Activated naive CD4-positive, alpha-beta T cell treated with anti-CD3 and anti-CD28 coated beads, Interleukin-2, amount 50 U/mL, for 72 hours (primary cell): Measurements from ENCODE around the gene NCAM2. TPM values are rescaled to one million over a fixed set of nuclear protein-coding genes. Genes with fewer than 3 reads are reported as not detected.
"Not testable (repeated sequence)": the region's sequence is repeated elsewhere in the genome, so short reads cannot be mapped to it uniquely, and the experiment has no call there.

Experiments
- ATAC-seq, 2 donors: fragments of 150-1000 bp; cut with Tn5 transposase; 2 replicates each; pipeline ENCODE4 v1.10.0; 2021; ENCODE audit warnings: mild to moderate bottlenecking in 2 of 2, moderate library complexity in 2 of 2
- DNase-seq, 2 donors: peaks; one replicate each; pipeline ENCODE4 v3.0.0; 2021 to 2022; ENCODE audit warnings: low spot score in 2 of 2
- H3K27ac Mint-ChIP-seq, 2 donors: one replicate each; pipeline ENCODE4 v1.8.0; 2022; ENCODE audit warnings: mild to moderate bottlenecking in 2 of 2, mixed read lengths in 2 of 2
- H3K36me3 Mint-ChIP-seq, 2 donors: one replicate each; pipeline ENCODE4 v1.8.0; 2022; ENCODE audit warnings: mixed read lengths in 2 of 2
- H3K9me3 Mint-ChIP-seq, 2 donors: one replicate each; pipeline ENCODE4 v1.8.0; 2022; ENCODE audit warnings: mixed read lengths in 2 of 2
- total RNA-seq, 2 donors: library from RNA; stranded (reverse); gene quantifications; one replicate each; pipeline ENCODE4 v1.2.3, GENCODE V29; 2022

Gene NCAM2
- total RNA-seq, 2 donors from 2014 or later = not detected

DNA sequence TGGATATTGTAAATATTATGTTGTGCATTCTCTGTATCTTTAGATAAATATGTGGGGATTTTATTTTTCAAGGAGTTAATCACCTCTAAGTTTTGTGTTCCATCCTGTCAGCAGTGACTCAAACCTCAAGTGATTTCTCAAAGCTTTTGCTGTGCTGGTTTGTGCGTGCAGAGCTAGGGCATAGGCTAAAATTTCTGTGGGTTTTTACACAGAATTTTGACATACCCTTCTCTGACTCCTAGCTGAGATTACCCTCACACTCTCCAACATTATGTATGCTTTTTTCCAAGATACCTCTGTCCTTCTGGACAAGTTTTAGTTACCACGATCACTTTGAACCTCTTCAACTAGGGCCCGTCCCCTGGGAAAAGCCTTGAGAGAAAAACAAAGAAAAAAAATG lies 384.9 kb downstream of the NCAM2 start:
- no peaks in the 10 kb centered on the region for H3K36me3 Mint-ChIP-seq
- DNase-seq (no peak), ATAC-seq (no peak)
- H3K9me3 Mint-ChIP-seq = peaks cover 17 to 25% of the 10 kb centered on the region in 2 donors
- no peak overlapping the region for H3K27ac Mint-ChIP-seq

DNA sequence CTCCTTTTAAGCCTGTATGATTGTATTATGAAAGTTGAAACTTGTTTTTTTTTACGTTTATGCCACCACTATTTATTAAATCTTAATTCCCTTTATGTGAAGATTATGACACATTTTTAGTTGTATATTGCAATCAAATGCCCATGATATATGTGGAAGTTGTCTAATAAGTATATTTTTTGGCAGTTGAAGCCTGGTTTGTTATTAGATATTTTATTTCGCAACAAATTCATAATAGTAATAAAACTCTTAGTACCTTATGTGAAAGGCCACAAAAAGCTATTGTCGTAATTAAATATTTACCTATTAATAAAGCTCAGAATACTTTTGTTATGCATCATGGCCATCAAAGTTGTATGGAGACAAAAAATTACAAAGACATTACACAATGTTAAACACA lies 386.8 kb downstream of the NCAM2 start:
- ATAC-seq (no peak), DNase-seq (no peak)
- H3K36me3 Mint-ChIP-seq = no peaks in the 10 kb centered on the region
- H3K9me3 Mint-ChIP-seq = peaks cover 20 to 29% of the 10 kb centered on the region in 2 donors
- no peak overlapping the region for H3K27ac Mint-ChIP-seq

DNA sequence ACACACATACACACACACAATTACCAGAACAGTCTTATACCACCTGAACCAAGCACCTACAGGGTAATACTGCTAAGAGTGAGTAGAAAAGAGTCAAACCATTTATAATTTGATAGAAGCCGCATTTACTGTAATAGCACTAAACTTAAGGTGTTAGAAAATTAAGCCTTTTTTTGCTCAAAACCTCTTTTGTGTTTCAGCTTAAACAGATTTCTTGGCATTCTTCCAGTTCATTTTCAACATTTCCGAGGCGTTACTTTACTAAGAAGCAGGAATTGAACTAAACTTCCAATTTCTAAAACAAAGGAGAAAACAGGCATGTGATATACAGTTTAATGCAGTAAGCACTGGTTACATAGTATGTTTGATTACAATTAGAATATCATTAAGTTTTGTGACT lies 387.2 kb downstream of the NCAM2 start:
- Mint-ChIP-seq H3K27ac (no peak overlapping the region), H3K9me3 (peaks cover 20 to 25% of the 10 kb centered on the region in 2 donors), H3K36me3 (no peaks in the 10 kb centered on the region)
- ATAC-seq (no peak), DNase-seq (no peak)

DNA sequence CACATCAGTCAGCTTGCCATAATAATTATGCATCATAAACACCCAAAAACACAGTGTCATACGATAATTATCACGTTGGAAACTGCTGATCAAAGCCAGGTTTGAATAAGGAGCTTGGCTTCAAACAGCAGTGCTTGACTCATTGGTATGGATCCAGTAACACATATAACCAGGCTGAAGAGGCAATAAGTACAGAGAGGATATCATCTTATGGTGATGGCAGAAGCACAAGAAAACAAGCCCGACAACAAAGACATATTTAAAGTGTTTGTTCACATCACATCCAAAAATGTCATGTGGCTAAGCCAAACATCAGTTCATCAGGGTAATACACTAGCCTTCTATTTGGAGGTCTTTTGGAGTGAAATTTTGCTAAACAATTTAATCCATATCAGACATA lies 389.7 kb downstream of the NCAM2 start:
- H3K27ac Mint-ChIP-seq = no peak overlapping the region
- peaks cover 12 to 15% of the 10 kb centered on the region in 2 donors for H3K9me3 Mint-ChIP-seq
- DNase-seq = no peak
- H3K36me3 Mint-ChIP-seq = no peaks in the 10 kb centered on the region
- no peak for ATAC-seq

DNA sequence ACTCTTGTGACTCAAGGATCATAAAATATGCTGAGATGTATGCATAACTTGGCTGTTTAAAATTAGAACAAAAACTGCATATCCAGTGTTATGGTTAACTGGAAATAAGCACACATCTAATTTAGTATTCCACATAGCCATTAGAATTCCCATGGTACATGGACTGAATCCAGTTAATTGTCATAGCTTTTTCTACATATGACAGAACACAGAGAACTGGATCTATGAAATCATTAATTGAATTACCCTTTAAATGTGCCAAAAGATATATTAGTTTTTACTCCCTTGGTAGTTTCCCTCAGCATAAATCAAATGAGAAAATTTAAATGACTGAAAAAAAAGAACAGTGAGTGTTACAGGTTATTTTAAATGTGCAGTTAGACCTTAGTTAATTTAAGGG lies 395.9 kb downstream of the NCAM2 start:
- Mint-ChIP-seq H3K27ac (no peak overlapping the region), H3K9me3 (peaks cover 10 to 19% of the 10 kb centered on the region in 2 donors), H3K36me3 (peaks cover 0 to 4% of the 10 kb centered on the region in 2 donors)
- ATAC-seq (no peak), DNase-seq (no peak)

DNA sequence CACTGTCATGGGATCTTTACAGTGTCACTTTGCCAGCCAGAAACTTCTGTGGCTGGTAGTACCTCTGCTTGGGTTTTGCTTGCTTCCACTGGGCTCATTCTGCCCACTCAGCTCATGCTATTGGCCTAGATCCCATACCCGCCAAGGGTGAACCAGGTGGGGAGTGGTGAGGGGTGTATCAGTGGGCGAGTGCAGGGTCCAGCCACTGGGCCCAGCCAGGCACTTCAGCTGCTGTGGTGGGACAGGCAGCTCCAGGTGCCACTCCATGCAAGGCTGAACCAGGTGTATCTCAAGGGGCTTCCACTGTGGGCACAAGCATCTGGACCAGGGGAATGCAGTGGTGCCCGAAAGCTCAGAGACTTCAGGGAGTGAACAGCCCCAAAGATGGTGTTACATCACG lies 398.2 kb downstream of the NCAM2 start:
- Mint-ChIP-seq H3K9me3 (peaks cover 5 to 21% of the 10 kb centered on the region in 2 donors), H3K27ac (no peak overlapping the region), H3K36me3 (peaks cover 0 to 4% of the 10 kb centered on the region in 2 donors)
- DNase-seq (no peak), ATAC-seq (no peak)

DNA sequence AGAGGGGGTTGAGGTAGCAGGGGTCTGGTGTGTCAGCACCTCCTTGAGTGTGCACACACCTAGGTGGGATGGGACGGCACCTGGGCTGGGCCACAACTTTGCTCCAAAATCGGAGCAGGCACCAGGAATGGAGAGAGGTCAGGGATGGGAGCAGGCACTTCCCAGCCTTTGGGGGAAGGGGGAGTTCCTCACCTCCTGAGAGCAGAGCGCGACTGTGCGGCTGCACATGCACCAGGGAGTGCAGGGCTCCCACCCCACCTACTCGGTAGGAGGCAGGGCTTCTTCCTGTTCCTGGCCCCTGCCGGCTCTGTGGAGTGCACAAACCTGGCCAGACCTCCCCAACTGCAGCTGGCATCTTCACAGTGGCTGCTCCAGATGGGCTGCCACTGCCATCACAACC lies 399.3 kb downstream of the NCAM2 start:
- ATAC-seq (no peak), DNase-seq (no peak)
- Mint-ChIP-seq H3K9me3 (peaks cover 7 to 27% of the 10 kb centered on the region in 2 donors), H3K27ac (no peak overlapping the region), H3K36me3 (peaks cover 0 to 4% of the 10 kb centered on the region in 2 donors)

DNA sequence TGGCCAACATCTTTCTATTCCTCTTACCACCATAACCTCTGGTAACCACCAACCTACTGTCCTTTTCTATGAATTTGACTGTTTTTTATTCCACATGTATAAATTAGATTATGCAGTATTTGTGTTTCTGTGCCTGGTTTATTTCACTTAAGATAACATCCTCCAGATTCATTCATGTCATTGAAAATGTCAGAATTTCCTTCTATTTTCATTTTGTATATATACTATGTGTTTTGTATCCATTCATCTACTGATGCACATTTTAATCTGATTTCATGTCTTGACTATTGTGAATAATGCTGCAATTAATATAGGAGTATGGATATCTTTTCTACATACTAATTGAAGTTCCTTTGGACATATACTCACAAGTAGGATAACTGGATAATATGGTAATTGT lies 403.2 kb downstream of the NCAM2 start:
- no peak for DNase-seq

DNA sequence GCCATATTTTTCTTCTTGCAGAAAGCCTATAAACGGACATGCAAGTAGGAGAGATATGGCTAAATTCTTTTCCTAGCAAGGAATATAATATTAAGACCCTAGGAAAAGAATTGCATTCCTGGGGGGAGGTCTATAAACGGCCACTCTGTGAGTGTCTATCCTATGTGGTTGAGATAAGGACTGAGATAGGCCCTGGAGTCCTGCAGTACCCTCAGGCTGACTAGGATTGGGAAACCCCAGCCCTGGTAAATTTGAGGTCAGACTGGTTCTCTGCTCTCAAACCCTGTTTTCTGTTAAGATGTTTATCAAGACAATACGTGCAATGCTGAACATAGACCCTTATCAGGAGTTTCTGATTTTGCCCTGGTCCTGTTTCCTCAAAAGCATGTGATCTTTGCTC lies 404.0 kb downstream of the NCAM2 start:
- not testable (repeated sequence) for DNase-seq, H3K27ac Mint-ChIP-seq, H3K36me3 Mint-ChIP-seq, ATAC-seq
- peaks cover 12 to 20% of the 10 kb centered on the region in 2 donors for H3K9me3 Mint-ChIP-seq

More for the DNA sequence above, 403.2 kb downstream of the NCAM2 start:
- ATAC-seq = no peak
- Mint-ChIP-seq H3K9me3 (peaks cover 12 to 23% of the 10 kb centered on the region in 2 donors), H3K36me3 (peaks cover 0 to 1% of the 10 kb centered on the region in 2 donors), H3K27ac (no peak overlapping the region)

DNA sequence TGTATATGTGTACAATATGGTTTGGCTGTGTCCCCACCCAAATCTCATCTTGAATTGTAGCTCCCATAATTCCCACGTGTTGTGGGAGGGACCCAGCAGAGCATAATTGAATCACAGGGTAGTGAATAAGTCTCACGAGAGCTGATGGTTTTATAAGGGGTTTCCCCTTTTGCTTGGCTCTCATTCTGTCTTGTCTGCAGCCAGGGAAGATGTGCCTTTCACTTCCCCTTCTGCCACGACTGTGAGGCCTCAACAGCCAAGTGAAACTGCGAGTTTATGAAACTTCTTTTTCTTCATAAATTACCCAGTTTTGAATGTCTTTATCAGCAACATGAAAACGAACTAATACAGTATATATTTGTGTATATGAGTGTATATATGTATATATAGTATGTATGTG lies 406.1 kb downstream of the NCAM2 start:
- H3K9me3 Mint-ChIP-seq = peaks cover 12 to 20% of the 10 kb centered on the region in 2 donors
- DNase-seq, H3K27ac Mint-ChIP-seq, ATAC-seq, H3K36me3 Mint-ChIP-seq: not testable (repeated sequence)

DNA sequence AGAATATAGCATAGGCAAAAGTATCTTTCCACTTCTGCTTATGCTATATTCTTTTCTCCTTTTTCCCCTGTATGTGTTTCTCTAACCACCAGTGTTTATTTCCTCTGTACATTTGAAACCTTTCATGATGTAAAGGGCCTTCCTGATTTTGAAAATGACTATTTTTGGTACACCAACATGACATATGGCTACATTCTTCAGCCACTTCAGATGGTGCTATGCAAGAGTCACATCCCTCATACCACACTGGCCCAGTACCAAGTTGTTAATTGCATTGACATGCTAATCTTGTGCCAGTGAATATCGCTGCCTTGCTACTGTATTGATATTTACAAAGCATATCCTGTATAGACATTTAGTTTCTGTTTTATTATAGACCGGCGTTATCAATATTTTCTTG lies 408.7 kb downstream of the NCAM2 start:
- DNase-seq = no peak
- no peak for ATAC-seq
- H3K9me3 Mint-ChIP-seq = peaks cover 12% of the 10 kb centered on the region in 2 donors
- no peaks in the 10 kb centered on the region for H3K36me3 Mint-ChIP-seq
- H3K27ac Mint-ChIP-seq = no peak overlapping the region

DNA sequence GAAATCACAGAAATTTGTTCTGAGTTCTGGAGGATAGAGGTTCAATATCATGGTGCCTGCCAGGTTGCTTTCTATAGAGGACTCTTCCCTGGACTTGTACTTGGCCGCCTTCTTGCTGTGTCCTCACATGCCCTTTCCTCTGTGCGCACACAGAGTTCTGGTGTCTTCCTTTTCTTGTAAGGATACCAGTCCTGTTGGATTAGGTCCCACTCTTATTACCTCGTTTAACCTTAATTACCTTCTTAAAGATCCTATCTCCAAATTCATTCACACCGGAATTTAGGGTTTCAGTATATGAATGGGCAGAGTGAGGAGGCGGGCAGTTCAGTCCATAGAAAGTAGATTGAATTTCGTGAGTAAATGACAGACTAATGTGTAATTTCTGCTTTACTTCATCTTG lies 413.9 kb downstream of the NCAM2 start:
- no peaks in the 10 kb centered on the region for H3K36me3 Mint-ChIP-seq
- H3K27ac Mint-ChIP-seq = no peak overlapping the region
- peaks cover 6 to 7% of the 10 kb centered on the region in 2 donors for H3K9me3 Mint-ChIP-seq
- DNase-seq (no peak), ATAC-seq (no peak)

DNA sequence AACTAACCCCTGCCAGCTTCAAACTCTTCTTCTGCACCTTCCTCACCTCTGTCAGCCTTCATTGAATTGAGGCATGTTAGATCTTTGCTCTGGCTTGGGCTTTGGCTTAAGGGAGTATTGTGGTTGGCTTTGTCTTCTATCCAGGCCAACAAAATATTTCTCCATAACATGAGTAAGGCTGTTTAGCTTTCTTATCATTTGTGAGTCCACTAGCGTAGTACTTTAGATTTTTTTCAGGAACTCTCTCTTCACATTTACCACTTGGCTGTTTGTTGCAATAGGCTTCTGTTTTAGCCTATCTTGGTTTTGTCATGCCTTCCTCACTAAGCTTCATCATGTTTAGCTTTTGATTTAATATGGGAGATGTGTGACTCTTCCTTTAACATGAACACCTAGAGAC lies 417.5 kb downstream of the NCAM2 start:
- no peaks in the 10 kb centered on the region for H3K36me3 Mint-ChIP-seq
- H3K9me3 Mint-ChIP-seq = peaks cover 6 to 7% of the 10 kb centered on the region in 2 donors
- DNase-seq (no peak), ATAC-seq (no peak)
- no peak overlapping the region for H3K27ac Mint-ChIP-seq

DNA sequence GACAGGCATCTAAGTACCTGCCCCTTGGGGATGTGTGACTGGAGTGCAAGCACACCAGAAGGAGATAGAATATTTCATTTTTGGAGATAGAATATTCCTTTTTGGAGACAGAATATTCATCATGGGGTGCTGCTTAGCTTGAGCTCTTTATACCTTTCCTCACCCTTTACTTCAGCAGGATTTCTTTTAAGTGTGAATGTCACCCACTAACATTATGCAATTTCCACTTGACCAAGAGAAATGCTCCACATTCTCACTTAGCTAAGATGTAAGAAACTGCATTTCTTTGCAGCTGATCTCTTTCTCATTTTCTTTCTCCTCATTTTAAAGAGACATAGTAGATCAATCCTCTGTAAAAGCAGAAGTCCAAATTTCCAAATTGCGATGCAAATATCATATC lies 436.7 kb downstream of the NCAM2 start:
- DNase-seq (no peak), ATAC-seq (no peak)
- no peaks in the 10 kb centered on the region for H3K36me3 Mint-ChIP-seq
- H3K9me3 Mint-ChIP-seq = peaks cover 11 to 21% of the 10 kb centered on the region in 2 donors
- no peak overlapping the region for H3K27ac Mint-ChIP-seq

DNA sequence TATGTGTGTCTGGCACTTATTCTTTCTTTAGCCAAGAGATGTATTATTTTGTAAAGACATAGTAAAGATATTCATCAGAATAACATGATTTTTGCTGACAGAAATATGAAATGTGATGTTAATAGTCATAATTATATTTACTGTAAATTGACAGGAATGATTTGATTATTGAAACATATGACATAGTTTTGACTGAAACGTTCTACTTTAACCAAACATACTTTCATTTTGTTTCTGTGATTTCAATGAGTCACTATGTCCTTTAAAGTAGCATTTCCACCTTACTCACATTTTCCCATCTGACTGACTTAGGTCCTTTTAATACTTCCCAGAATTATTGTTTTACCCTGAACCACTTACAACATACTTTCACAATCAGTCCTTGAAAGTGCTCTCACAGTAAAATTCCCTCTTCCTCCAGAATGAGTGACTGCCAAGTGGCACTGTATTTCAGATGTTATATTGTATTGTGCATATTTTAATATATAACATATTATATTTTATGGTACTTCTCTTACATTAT lies 437.9 kb downstream of the NCAM2 start:
- H3K36me3 Mint-ChIP-seq = no peaks in the 10 kb centered on the region
- peaks cover 11 to 18% of the 10 kb centered on the region in 2 donors for H3K9me3 Mint-ChIP-seq
- H3K27ac Mint-ChIP-seq = no peak overlapping the region
- ATAC-seq (peak in 1 of 2 donors; percentile 59), DNase-seq (no peak)

DNA sequence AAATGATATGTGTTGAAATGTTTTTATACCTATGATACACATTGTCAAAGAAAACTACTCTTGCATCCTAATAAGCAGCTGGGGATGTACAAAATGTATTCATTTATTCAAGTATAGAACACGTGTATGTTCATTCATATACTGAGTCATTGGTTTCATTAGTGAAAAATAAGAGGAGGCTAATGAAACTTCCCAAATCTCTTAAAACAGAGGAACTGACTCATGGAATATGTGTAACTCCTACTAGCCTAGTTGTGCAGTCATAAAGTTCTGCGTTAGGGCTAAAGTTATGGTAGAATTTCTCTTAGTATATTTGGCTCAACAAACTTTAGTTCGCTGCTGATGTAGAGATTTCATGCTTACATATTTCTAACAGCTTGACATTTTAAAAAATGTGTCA lies 441.6 kb downstream of the NCAM2 start:
- DNase-seq (no peak), ATAC-seq (no peak)
- H3K36me3 Mint-ChIP-seq = no peaks in the 10 kb centered on the region
- H3K27ac Mint-ChIP-seq = no peak overlapping the region
- peaks cover 22 to 23% of the 10 kb centered on the region in 2 donors for H3K9me3 Mint-ChIP-seq

DNA sequence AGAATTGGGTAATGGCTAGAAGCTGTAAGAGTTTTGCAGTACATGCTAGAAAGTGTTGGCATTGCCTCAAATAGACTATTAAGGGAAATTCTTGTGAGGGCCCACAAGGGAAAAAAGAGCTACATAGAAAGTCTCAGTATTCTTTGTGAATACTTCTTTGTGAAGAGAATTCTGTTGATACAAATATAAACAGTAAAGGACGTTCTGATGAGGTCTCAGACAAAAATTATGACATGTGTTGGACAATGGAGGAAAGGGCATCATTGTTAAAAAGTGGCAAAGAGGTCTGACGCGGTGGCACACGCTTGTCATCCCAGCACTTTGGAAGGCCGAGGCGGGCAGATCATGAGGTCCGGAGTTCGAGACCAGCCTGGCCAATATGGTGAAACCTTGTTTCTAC lies 458.9 kb downstream of the NCAM2 start:
- Mint-ChIP-seq H3K36me3 (no peaks in the 10 kb centered on the region), H3K27ac (no peak overlapping the region), H3K9me3 (peaks cover 0 to 5% of the 10 kb centered on the region in 2 donors)
- ATAC-seq (no peak), DNase-seq (no peak)

DNA sequence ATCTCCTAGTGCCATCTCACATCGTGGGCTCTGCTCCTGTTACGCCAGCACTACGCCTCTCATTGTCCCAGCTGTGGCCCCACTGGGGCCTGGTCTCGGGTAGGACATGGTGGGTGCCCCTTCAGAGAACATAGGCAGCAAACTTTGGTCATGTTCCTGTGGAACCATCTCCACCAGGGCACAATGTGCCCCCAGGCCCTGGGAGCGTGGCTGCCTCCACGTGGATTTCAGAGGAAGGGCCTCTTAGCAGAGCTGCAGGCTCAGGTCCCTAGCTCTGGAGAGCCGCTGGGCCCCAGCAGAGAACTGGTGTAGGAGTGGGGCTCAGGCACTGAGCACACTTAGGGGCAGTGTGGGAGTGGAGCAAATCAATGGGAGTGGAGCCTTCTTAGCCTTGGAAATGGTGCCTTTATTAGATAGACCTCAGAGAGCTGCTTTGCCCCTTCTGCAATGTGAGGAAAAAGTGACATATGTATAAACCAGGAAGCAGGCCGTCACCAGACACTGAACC lies 460.0 kb downstream of the NCAM2 start:
- H3K27ac Mint-ChIP-seq = no peak overlapping the region
- ATAC-seq (no peak), DNase-seq (no peak)
- H3K36me3 Mint-ChIP-seq = no peaks in the 10 kb centered on the region
- H3K9me3 Mint-ChIP-seq = peaks cover 0 to 5% of the 10 kb centered on the region in 2 donors
